WERI-Rb-1 (cell line): ENCODE measurements around the gene BPIFB4.
"Not testable (repeated sequence)": the region's sequence is repeated elsewhere in the genome, so short reads cannot be mapped to it uniquely, and the experiment has no call there.

Experiments used
- DNase-seq: peaks from one replicate; pipeline ENCODE4 v3.0.0-alpha.2; 2020
- H3K27ac ChIP-seq: fragments of 250-450 bp; sonication (Bioruptor Pico); 2 replicates; pipeline ENCODE4 v1.5.1; 2020; ENCODE audit warnings: mild to moderate bottlenecking, moderate library complexity
- H3K27me3 ChIP-seq: fragments of 250-450 bp; sonication (Bioruptor Pico); 2 replicates; pipeline ENCODE4 v1.5.1; 2021; ENCODE audit warnings: mild to moderate bottlenecking, low read depth, moderate library complexity; ENCODE audit not compliant: insufficient read depth, severe bottlenecking
- H3K36me3 ChIP-seq: fragments of 250-450 bp; sonication (Bioruptor Pico); 2 replicates; pipeline ENCODE4 v1.5.1; 2020; ENCODE audit warnings: mild to moderate bottlenecking, moderate library complexity
- H3K4me3 ChIP-seq: 2 replicates; pipeline ENCODE4 v1.5.1; 2011; ENCODE audit warnings: low read depth, mild to moderate bottlenecking, control low read depth, low read length
- H3K9me3 ChIP-seq: fragments of 250-450 bp; sonication (Bioruptor Pico); 2 replicates; pipeline ENCODE4 v1.5.1; 2021; ENCODE audit warnings: mild to moderate bottlenecking, moderate library complexity; ENCODE audit not compliant: severe bottlenecking
- CTCF ChIP-seq: IDR thresholded peaks from 2 replicates; pipeline ENCODE4 v1.5.1; 2011; ENCODE audit warnings: low read depth, mild to moderate bottlenecking, control low read depth, inconsistent platforms, low read length

Gene BPIFB4

GRCh38 chr20:33091693-33092092, 12.2 kb downstream of the BPIFB4 start:
- H3K4me3 ChIP-seq, result no peak overlapping the region
- no peaks in the 10 kb centered on the region for H3K9me3 ChIP-seq
- H3K36me3 ChIP-seq, result no peaks in the 10 kb centered on the region
- no peak for DNase-seq
- H3K27me3 ChIP-seq, result no peaks in the 10 kb centered on the region
- no peak for TF ChIP-seq CTCF
- no peak overlapping the region for H3K27ac ChIP-seq

GRCh38 chr20:33092361-33092760, 12.9 kb downstream of the BPIFB4 start:
- TF ChIP-seq CTCF, result no peak
- Histone ChIP-seq H3K36me3 (no peaks in the 10 kb centered on the region), H3K9me3 (no peaks in the 10 kb centered on the region), H3K4me3 (no peak overlapping the region), H3K27ac (no peak overlapping the region), H3K27me3 (no peaks in the 10 kb centered on the region)
- no peak for DNase-seq

GRCh38 chr20:33093074-33093473, 13.6 kb downstream of the BPIFB4 start:
- no peak overlapping the region for H3K4me3 ChIP-seq
- no peak overlapping the region for H3K27ac ChIP-seq
- H3K36me3 ChIP-seq, result no peaks in the 10 kb centered on the region
- DNase-seq, result no peak
- H3K27me3 ChIP-seq, result no peaks in the 10 kb centered on the region
- no peak for TF ChIP-seq CTCF
- H3K9me3 ChIP-seq, result no peaks in the 10 kb centered on the region

- Histone ChIP-seq H3K9me3 (no peaks in the 10 kb centered on the region), H3K27ac (no peak overlapping the region), H3K27me3 (no peaks in the 10 kb centered on the region), H3K36me3 (no peaks in the 10 kb centered on the region), H3K4me3 (no peak overlapping the region)
- no peak for DNase-seq
- no peak for TF ChIP-seq CTCF
Observed at GRCh38 chr20:33093582-33093981, 14.1 kb downstream of the BPIFB4 start.

- no peak overlapping the region for H3K4me3 ChIP-seq
- H3K27me3 ChIP-seq, result no peaks in the 10 kb centered on the region
- no peaks in the 10 kb centered on the region for H3K36me3 ChIP-seq
- TF ChIP-seq CTCF, result no peak
- H3K9me3 ChIP-seq, result no peaks in the 10 kb centered on the region
- no peak for DNase-seq
- no peak overlapping the region for H3K27ac ChIP-seq
Observed at GRCh38 chr20:33095249-33095648, 15.8 kb downstream of the BPIFB4 start.

- not testable (repeated sequence) for H3K27me3 ChIP-seq, H3K9me3 ChIP-seq, H3K36me3 ChIP-seq, H3K4me3 ChIP-seq, H3K27ac ChIP-seq
- peak; percentile 73 for DNase-seq
- peak; percentile 94 for TF ChIP-seq CTCF
Observed at GRCh38 chr20:33095902-33096584, 16.6 kb downstream of the BPIFB4 start.
